ENCODE results near the gene ARFRP1.

- TF ChIP-seq POLR2A (IDR thresholded peaks at IDR 0.05), result no peak
- TF ChIP-seq CTCF (IDR thresholded peaks at IDR 0.05), result no peak
- TF ChIP-seq EP300 (IDR thresholded peaks at IDR 0.05), result no peak
These were observed 42.1 kb upstream of the ARFRP1 start for GRCh38 chr20:63749597-63750508.
